Midbrain (tissue), 1 donor: ENCODE measurements around the gene TGFB2.
"Not testable (repeated sequence)": the region's sequence is repeated elsewhere in the genome, so short reads cannot be mapped to it uniquely, and the experiment has no call there.

Experiments
- DNase-seq: peaks from one replicate; lab custom pipeline; 2025; lab: John Stamatoyannopoulos, UW

Gene TGFB2

DNA sequence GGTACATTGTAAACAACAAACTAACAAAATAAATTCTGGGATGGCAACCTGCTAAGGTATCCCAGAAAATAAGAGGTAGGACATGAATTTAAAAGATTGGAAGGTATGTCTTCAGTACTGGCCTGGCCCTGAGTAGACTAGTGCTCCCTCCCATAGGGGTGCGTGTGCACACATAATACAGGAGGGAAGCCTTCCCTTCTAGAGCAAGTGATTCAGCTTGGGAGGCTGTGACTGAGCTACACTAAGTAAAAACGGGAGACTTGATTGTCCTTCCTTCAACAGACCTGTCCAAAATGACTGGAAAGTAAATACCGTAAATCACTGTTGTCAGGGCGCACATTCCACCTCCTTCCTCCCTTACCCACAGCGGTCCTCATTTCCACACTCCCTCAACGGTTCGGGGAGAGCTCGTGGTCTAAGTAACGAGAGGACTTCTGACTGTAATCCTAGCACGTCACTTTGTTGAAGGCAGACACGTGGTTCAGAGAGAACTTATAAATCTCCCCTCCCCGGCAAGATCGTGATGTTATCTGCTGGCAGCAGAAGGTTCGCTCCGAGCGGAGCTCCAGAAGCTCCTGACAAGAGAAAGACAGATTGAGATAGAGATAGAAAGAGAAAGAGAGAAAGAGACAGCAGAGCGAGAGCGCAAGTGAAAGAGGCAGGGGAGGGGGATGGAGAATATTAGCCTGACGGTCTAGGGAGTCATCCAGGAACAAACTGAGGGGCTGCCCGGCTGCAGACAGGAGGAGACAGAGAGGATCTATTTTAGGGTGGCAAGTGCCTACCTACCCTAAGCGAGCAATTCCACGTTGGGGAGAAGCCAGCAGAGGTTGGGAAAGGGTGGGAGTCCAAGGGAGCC is at the start of gene TGFB2:
TGFB2 (plus strand) TSS at position 523 of the 859 bp plus-strand sequence. CDS start 1,366 bp downstream, outside the sequence.
- peak; percentile 59 for DNase-seq

DNA sequence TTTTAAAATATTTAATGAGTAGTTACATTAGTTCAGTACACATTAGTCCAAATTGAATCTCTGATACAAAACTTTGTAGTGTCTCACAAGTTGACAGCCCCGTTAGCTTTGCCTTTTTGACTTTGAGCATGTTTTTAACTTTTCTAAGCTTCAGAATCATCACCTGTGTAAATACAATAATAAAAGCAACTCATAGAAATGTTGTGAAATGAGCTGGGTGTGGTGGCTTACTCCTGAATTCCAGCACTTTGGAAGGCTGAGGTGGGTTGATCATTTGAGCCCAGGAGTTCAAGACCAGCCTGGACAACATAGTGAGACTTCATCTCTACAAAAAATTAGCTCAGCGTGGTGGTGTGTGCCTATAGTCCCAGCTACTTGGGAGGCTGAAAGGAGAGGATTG is 49.0 kb upstream of the TGFB2 start:
- DNase-seq: no peak

DNA sequence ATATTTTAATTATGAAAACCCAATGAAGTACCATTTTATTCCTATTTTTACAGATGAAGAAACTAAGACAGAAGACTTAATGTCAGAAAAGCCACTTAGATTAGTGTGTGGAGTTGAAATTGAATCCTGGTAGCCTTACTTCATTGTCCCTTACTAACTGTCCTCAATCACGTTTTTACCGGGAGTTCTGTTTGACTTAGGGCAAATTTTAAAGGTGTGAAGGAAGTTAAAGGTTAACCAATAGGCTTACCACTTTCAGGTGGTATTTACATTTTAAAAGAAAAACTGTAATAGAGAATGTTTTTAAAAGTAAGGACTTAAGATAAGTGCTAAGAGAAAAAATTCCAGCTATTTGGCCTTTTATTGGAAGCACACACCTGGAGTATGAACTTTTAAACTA is 47.7 kb upstream of the TGFB2 start:
- DNase-seq: no peak

DNA sequence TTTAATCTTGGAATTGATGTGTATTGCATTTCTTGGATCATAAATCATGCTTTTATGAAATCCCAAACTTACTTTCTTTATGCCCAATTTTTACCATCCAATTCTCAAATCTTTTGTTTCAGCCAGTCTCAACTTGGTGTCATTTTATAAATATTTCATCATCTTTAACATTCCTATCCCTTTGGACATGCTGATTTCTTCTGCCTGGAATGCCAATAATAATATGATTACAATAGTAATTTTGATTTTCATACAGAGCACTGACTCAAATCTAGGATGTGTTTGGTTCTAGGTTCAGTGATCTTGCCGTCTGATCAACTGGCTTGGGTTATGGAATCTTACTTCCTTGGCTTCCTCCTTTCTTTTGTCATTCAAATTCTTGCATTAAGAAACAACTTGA is 47.3 kb upstream of the TGFB2 start:
- no peak for DNase-seq

DNA sequence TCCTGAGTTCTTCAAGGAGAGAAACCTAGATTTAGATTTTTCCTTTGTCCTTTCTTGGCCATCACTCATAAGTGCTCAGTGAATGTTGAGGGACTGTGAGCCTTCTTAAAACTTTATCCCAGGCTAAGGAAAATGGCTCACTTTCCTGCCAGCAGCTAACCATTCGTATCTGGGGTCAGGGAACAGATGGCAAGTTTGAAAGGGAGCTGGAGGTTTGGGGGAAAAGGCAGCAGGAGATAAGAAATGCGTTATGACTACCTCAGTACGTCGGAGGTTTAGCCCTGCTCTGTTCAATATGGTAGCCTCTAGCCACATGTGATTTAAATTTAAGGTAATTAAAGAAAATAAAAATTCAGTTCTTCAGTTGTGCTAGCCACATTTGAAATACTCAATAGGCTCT is 46.7 kb upstream of the TGFB2 start:
- no peak for DNase-seq

DNA sequence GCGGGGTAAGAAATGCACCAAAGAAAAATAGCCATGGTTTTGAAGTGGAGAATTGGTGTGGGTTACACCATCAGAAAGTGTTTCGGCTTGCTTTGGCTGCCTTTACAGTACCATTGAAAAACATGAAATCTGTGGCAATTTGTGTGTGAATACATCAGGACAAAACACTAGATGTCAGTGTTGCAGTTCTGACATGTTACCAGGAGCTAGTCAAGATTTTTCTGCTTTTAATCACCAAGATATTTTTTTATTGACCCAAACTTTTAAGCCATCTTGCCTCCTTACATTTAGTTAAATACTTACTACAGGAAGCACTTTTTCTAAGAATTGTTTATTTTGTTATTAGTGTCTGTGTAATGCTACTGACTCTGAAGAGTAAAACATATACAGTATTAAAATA is 45.7 kb upstream of the TGFB2 start:
- DNase-seq: peak; percentile 27

DNA sequence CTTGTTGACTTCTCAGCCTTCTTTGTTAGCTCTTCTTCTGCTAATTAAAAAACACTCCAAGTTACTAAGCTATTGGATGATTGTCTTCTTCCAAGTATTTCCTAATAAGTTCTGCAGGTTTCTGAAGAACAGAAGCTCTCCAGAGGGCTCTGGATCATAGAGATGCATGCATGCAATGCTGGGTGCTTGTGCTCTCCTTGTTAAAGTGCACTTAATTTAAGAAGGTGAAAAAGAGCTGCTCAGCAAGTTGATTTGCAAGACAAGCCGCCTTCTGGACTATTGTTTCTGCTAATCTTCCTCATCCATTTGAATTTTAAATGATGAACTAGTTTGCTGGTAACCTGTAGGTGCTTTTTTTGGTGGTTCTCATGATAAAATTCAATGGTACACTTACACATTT is 43.9 kb upstream of the TGFB2 start:
- no peak for DNase-seq

DNA sequence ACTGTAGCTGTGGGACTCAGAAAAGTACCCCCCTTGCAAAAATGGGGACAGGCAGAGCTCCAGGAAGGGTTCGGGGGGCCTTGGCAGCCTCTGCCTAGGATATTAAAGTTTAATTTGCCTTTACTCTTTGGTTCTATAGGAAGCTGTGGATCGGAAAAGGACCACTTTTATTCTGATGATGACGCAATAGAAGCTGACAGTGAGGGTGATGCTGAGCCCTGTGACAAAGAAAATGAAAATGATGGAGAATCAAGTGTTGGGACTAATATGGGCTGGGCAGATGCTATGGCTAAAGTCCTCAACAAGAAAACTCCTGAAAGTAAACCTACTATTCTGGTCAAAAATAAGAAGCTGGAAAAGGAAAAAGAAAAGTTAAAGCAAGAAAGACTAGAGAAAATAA is 43.0 kb upstream of the TGFB2 start:
- no peak for DNase-seq

DNA sequence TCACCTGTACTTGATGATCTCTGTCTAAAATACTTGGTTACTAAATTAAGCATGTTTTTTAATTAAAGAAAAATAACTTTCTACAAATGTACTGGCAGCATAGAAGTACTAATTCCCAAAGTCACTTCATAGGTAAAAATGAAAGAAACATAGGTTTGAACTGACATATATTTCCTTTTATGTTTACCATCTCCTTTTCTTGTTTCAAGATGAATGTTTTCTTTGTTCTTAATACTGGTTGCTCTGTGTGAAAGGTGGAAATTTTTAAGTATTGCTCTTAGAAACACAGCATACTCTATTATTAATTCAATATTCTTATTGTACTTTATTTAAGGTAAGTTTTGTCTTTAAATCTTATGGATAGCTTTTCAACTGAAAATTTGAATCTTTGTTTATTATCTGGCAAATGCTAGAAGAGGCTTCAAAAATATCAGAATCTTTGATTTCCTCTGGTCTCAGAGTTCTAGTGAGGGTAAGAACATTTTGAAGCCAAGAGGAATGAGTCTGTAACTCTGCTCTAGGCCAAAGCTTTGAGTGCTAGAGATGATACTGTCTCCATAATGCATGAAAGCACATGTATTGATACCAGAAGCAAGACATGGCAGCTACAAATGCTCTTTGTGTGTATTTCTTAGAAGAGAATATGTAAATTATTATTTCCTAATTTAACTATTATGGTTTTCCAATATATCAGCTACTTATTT is 41.8 kb upstream of the TGFB2 start:
- no peak for DNase-seq

DNA sequence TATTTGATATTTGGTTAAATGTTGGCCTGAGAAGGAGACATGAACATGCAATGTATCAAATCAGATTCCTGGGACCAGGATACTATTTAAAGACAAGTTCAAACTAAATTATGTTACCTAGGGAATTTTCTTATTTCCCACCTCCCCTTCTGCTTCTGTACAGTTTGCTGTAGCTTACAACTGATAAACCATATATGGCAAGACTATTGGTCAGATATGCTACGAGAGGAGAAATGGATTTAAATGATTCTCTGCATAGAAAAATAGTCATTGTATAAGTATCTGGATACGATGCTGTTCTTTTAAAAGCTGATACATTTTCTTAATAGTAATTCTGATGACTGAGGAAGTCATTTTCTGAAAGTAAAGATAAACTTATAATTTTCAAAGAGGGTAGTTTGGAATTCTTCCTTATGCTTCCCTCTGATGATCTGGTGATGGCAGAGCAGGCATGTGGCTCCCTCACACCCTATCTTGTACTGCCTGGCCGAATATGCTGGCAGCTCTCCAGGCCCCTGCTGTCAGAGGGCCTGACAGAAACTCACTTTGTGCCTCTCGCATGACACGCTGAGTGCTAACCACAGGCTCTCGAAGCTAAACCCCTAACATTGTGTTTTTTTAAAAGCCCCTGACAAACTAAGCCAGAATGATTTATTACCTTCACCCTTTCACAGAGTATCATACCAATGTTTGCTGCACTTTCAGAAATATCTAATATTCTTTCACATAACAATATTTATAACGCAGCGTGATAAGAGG is 40.7 kb upstream of the TGFB2 start:
- no peak for DNase-seq

DNA sequence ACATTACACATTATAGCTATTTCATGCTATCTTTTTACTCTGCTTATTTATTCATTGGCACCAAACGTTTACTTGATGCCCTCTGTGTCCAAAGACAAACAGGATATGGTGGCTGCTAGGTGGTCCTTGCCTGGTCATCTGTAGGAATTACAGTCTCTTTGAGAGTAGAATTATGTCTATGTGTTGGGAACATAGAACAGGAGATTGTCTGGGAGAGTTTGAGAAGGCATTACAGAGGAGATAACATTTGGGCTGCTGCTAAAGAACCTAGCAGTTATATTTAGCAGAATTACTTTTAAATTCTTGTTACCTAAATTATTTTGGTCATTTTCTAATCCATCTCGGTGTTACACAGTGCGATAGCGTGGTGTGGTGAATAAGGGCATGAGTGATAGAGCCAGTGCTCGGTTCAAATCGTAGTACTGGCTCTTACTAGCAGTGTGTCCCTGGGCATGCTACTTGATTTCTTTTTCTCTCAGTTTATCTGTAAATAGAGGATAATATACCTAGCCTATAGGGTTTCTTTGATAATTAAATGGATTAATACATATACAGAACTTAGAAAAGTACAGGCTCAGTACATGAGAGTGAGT is 39.6 kb upstream of the TGFB2 start:
- no peak for DNase-seq

DNA sequence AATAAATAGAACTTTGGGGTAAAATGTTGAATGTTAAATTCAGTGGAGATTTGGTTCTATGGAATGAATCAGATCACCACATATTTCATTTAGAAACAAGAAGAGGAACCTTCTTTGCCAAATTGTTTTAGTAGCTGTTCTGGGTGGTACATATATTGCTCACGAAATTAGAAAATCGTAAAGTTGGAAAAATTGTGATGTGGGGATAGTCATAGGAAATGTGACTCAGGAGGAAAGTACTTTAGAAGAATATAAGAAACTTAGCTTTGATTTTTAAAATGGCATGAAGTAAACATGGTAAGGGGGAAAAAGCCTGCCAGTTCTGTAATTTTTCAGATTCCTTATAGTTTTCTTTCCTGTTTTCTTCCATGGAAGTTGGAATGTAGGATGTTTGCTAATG is 32.6 kb upstream of the TGFB2 start:
- no peak for DNase-seq

DNA sequence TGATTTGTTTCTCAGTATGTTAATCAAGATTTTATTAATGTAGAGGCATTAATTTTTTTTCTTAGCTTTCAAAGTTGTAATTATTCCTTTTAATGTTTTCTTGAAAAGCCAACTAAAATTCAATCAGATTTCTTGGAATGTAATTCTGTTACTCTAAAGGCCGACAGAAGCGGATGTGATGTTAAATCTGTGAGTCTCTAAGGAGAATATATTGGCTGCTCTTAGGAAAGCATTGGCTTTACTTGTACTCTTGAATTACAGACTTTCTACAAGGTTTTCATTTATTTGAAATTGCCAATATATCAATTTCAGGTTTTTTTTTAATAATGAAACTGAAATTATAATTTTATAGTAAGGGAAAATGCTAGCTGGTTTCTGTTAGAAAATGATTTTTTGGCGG is 30.8 kb upstream of the TGFB2 start:
- no peak for DNase-seq

DNA sequence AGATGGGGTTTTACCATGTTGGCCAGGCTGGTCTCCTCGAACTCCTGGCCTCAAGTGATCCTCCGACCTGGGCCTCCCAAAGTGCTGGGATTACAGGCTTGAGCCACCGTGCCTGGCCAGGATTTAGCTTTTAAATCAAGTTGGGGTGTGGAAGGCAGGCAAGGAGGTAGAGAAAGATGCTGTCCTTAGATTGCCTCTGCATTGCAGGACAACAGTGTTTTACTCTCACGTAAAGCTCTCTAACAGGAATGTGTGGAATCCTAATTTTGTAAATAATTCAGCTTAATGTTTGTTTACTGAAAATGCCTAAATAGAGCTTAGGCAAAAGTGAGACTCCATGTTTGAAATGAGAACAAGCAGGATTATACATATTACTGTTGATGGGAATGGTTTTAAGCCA is 29.5 kb upstream of the TGFB2 start:
- no peak for DNase-seq

DNA sequence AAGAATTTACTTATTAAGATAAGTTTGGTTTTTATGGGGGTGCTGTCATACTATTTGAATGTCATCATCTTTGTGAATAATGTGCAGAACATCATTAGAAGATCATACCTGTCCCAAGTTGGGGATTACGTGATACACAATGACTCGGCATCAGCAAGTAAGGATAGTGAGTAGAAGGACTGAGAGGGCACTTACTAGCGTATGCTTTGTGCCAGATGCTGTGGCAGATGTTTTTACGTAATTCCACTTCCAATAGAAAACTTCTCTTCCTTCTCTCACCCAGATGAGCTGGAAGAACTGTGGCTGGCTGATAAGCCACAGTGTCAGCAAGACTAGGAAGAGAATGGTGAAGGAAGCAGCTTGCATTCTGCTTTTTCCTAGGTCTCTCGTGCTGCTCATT is 28.1 kb upstream of the TGFB2 start:
- DNase-seq: no peak

DNA sequence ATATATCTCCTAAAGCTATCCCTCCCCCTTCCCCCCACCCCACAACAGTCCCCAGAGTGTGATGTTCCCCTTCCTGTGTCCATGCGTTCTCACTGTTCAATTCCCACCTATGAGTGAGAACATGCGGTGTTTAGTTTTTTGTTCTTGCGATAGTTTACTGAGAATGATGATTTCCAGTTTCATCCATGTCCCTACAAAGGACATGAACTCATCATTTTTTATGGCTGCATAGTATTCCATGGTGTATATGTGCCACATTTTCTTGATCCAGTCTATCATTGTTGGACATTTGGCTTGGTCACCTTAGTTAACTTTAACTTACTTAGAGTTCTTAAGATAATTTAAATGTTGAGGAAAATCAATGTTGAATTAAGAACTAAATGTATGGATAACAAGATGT is 25.0 kb upstream of the TGFB2 start:
- DNase-seq: not testable (repeated sequence)

DNA sequence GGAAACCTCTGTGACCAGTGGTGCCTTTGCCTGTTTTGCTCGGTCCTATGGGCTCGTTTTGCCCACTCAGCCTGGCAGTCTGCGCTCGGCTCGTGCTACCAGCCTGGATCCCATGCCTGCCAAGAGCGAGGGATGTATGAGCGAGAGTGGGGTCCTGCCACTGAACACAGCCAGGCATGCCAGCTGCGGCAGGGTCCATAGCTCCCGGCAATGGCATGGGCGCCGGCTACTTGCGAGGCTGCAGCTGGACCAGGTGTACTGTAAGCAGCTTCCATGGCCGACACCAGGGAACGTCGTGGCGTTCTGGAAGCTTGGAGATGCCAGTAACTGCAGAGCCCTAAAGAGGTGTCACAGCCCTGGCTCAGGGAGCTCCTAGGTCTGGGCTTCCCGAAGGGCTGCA is 22.4 kb upstream of the TGFB2 start:
- DNase-seq: no peak

DNA sequence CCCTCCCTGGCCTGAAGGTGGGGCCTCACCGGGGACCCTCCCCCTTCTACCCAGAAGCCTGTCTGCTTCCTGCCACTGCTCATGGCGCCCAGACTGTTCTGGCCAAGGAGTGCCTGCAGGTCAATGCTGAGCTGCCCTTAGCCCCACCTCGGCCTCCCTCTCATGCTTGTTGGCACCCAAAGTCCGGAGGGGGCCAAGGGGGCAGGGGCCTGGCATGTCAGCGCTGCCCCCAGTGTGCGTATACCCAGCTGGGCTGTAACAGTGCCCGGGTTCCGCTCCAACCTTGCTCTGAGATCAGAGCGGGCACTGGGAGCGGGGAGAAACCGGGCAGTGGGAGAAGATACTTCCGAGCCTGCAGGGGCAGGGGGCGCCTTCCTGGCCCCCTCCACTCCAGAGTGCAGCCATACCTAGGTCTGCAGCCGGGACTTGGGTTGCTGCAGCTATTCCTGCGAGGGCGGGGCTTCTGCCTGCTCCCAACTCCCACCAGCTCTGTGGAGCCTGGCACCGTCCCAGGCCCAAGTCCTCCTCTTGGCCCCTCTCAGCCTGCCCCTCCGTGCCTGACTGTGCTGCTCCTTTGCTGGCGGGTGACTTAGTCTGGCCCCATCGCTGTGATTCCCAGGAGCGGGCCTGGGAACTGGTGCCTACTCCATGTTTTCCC is 21.4 kb upstream of the TGFB2 start:
- DNase-seq: no peak

DNA sequence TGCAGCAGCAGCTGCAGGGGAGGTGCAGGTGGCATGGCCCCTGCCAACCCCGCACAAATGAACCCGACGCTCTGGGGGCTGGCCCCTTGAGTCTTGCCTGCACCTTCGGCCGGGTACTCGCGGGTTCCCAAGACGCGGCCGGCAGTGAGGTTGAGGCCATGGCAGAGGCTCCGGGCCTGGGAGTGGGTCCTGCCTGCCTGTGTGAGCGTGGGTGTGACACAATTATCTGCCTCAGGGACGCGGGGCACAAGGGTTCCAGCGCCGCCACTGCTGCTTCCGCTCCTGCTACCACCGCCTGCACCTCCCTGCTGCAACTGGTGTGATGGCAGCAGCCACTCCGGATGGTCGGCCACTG is 20.9 kb upstream of the TGFB2 start:
- DNase-seq: no peak

DNA sequence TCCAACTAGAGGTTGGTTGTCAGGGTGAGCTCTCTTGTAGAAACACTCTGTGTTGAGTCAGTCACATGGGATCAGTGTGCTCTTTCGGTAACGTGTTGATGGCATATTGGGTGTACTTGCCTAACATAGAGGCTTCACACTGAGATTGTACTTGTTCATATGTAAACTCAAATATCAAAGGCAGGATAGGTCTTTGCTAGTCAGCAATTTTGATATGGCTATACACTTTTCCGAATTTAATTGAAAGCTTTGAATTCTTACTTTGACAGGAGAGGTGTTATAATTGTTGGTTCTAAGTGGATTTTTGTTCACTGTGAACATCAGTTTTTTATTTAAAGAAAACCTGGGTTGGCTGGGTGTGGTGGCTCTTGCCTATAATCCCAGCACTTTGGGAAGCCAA is 16.4 kb upstream of the TGFB2 start:
- DNase-seq: no peak

DNA sequence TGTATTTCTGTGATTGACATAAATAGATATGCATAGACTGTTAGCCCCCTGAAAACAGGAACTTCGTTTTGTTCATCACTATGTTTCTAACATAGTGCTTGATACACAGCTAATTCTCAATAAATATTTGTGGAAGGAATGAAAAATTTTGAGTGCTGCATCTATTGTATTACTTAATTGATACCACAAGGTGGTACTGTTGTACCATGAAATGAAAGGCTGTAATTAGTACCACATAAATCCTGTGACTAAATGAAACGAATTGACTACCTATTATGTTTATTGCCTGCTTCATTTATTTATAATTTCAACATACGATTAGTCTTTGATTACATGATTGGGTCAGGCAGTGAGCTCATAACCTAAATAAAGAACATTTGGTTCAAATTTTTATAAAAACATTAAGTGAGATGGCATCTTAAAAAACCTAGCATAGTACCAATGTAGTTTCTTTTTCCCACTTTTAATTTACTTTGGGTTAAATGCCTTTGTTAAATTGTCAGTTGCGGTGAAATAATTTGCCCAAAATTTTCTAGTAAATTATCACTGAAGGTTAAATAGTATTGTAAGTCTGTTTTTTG is 15.0 kb upstream of the TGFB2 start:
- DNase-seq: peak; percentile 51

DNA sequence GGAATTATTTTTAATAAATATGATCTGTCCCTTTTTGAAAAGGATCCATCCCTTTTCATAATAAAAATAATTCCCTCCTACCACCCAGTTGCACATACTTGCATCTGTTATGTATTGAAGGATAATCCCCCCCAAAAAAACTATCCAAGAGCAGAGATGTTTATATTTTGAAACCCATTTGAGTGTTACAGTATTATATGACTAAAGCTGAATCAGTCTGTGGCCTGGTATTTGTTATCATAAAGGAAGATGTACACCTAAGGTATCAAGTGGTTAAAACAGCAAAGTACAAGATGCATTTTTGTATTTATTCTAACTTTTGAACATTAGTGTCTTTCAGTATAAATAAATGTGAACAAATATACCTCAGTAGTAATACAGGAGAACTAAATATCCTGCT is 12.7 kb upstream of the TGFB2 start:
- no peak for DNase-seq
